Measurements from ENCODE around the gene SEC63.
A peak's percentile ranks its signal among the peaks of the same experiment; 100 is the strongest.
"Not testable (repeated sequence)": the region's sequence is repeated elsewhere in the genome, so short reads cannot be mapped to it uniquely, and the experiment has no call there.

SEC63 gene

DNA sequence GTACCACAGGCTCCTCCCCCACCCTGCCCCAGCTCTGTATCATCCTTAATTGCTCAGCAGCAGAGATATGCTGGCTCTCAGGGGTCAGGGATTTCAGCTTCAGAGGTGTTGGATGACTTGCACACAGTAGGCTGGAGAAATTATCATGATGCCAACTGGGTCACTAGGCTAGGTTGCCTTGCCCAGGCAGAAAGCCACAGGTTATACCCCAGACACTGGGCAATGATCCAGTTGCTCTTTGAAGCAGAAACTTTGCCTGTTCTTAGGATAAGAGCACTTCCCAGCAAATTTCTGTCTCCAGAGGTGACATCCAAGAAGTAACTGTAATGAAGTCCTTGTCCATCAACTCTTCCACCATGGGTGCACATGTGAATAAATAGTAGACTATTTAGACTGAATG, 95.6 kb downstream of the SEC63 start:
- no peak for DNase-seq (ENCODE audit: low read depth in 2 of 2)

DNA sequence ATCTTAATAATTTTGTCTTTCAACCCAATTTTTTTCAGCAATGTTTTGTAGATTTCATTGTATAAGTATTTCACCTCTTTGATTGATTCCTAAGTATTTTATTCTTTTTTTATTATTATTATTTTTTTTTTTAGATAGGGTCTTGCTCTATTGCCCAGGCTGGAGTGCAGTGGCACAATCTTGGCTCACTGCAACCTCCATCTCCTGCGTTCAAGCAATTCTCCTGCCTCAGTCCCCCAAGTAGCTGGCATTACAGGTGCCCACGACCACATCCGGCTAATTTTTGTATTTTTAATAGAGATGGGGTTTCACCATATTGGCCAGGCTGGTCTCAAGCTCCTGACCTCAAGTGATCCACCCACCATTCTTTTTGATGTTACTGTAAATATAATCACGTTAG, 97.0 kb downstream of the SEC63 start:
- not testable (repeated sequence) for DNase-seq (ENCODE audit: low read depth in 2 of 2)

DNA sequence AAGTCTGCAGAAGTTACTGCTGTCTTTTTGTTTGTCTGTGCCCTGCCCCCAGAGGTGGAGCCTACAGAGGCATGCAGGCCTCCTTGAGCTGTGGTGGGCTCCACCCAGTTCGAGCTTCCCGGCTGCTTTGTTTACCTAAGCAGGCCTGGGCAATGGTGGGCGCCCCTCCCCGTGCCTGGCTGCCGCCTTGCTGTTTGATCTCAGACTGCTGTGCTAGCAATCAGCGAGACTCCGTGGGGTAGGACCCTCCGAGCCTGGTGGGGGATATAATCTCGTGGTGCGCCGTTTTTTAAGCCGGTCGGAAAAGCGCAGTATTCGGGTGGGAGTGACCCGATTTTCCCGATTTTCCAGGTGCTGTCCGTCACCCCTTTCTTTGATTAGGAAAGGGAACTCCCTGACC, 97.9 kb downstream of the SEC63 start:
- DNase-seq (ENCODE audit: low read depth in 2 of 2) = not testable (repeated sequence)

DNA sequence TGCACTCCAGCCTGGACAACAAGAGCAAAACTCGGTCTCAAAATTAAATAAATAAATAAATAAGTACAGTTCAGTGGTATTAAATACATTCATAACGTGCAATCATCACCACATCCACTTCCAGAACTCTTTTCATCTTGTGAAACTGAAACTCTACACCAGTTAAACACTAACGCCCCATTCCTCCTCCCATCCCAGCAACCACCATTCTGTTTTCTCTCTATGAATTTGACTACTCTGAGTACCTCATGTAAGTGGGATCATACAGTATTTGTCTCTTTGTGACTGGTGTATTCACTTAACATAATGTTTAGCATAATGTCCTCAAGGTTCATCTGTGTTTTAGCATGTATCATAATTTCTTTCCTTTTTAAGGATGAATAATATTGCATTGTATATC, 104.8 kb downstream of the SEC63 start:
- DNase-seq (ENCODE audit: low read depth in 2 of 2) = no peak

DNA sequence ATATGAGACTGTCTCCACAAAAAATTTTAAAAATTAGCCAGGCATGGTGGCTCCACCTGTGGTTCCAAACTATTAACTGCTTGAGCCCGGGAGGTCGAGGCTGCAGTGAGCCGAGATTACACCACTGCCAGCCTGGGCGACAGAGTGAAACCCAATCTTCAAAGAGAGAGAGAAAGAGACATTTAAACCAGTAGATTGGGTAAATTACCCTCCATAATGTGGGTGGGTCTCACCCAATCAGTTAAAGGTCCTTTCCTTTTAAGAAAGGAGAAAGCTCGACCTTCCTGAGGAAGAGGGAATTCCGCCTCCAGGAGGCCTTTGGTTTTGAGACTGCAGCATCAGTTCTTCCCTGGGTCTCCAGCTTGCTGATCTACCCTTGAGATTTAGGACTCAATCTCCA, 108.7 kb downstream of the SEC63 start:
- no peak for DNase-seq (ENCODE audit: low read depth in 2 of 2)

DNA sequence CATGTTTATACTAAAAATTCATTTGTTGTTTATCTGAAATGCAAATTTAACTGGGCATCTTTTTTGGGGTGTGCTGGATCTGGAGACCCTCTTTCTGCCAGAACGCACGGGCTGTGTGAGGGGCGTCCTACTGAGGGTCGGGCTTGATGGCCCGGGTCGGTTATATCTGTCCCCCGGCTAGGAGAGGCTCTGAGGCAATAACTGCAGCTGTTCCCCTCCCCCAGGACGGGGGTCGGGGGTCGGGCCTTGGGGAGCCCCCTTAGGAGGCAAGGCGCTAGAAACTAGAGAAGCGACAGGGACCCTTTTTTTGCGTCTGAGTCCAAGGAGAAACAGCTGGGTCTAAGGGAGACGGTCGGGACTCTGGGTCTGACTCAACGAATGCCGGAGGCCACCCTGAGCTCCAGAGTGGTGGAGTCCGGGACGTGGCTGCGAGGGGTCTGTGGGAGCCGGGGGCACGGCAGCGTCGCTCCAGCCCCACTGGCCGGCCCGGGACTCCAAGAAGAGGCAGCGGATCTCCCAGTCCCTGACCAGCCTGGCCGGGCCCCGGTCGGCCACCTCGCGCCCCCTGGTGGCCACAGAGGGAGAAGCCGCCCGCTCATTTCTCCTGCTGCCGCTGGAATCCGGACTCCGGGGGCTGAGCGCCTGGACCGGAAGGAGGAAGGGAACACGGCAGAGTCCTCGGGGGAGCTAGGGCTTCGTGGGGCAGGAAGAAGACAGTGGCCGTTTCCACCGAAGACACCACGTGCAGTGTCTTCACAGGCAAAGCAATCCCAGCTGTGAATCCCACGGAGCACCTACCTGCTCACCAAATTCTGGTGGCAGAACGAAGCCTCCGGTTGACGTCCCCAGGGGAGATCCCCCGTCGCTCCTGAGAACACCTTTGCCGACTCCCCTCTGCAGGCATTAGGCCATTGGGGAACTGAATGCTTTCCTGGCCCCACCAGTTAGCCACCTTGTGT, 109.9 kb downstream of the SEC63 start:
- DNase-seq (ENCODE audit: low read depth in 2 of 2) = peak; percentile 66 to 79

DNA sequence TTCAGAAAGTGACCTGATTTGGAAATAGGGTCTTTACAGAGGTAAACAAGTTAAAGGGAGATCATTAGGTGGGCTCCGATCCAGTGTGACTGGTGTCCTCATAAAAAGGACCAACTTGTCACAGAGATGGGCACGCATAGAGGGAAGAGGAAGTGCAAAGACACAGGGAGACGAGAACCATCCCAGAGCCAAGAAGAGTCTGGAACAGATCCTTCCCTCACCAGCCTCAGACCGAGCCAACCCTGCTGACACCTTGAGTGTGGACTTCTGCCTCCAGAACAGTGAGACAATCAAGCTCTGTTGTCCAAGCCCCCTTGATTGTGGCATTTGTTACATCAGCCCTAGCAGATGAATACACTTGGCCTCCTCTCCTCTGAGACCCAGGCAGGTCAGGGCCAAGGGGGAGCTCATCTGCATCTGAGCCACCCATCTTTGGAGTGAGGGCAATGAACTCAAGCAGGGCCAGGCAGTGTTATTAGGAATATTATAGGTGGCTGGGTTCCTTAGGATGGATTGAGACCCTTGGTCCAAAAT, 111.7 kb downstream of the SEC63 start:
- DNase-seq (ENCODE audit: low read depth in 2 of 2) = no peak

DNA sequence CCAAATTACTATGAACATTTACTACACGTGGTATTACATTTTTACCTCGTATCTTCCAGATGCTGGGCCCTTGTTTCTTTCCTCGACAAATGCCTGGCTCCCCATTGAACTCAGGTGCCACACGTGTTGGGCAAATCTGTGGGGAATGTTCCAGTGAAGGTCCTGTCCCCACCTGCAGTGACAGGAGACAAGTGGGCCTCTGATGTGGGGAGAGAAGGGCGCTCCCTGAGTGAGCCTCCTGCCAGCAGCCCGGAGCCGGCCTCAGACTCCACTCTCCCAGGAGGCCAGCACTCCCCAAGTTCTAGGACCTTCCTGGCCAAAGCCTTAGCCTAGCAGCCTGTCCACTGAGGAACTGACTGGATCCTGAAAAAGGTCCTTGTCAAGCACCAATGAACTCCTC, 112.2 kb downstream of the SEC63 start:
- DNase-seq (ENCODE audit: low read depth in 2 of 2) = no peak

DNA sequence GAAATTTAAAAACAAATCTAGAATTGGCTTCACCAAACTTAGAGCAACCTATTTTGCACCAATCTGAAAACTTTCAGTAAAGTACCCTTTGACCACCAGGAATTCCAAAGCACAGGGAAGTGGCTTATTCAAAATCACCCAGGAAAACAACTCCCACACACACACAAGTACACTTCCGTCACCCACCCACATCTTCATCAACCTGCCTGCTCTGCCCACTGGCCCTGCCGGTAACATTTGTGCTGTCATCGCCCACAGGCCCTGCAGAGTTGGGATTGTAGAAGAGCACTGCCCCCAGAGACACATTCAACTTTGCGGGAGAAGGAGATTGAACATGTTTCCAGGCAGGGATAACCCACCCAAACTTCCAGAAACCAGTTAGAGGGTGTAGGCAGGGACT, 114.6 kb downstream of the SEC63 start:
- no peak for DNase-seq (ENCODE audit: low read depth in 2 of 2)

DNA sequence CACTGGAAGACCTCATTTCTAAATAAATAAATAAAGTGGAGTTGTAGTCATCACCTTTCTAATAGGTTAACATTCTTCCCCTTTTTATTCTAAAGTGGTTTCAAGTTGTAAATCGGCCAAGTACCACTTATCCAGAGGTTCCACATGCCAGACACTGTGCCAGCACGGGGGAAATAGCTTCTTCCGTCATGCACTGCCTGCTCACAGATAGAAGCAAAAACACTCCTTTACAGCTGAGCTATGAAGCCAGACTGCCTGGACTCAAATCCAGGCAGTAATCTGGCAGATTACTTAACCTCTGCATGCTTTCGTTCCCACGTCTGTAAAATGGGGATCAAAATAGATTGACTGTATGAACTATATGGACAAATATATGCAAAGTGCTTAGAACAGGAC, 116.7 kb downstream of the SEC63 start:
- no peak for DNase-seq (ENCODE audit: low read depth in 2 of 2)

DNA sequence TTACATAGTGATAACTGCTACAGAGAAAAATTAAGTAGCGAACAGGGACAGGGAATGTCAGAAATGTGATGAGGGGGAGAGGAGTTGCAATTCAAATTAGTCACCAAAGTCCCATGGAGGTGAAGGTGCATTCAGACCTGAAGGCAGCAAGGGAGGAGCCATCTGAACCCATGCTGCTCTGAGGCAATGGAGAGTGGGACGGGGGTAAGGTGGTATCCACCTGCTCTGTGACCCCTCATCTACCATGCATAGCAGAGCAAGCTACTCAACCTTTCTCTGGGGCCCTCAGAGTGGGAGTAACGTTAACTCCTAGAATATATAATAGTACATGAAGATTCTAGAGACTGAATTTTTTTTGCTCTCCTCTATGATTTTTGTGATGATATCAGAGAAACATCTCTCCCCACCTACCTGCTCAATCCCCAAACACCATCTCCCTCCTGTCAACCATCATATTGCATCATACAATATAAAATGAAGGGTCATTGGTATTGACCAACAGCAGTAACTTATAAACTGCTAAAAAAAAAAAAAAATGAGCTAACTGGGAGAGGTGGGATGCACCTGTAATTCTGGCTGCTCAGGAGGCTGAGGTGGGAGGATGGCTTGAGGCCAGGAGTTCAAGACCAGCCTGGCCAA, 117.3 kb downstream of the SEC63 start:
- no peak for DNase-seq (ENCODE audit: low read depth in 2 of 2)

DNA sequence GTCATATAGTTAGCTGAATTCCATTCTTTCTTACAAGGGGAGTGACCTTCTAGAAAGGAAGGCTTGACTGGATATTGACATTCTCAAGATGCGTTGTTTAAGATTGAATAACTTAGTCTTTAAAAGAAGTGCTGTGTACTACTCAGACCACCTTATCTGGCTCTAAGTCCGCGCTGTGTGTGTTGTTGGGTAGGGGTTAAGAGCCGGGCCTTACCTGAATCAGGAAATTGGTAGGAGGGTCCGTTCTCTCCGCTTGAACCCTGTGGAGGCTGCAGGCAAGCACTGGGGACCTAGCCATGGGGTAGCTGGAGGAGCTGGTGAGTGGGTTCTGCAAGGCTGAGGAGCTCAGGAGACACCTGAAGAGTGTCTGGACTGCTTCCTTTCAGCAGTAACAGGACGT, 124.9 kb downstream of the SEC63 start:
- no peak for DNase-seq (ENCODE audit: low read depth in 2 of 2)

DNA sequence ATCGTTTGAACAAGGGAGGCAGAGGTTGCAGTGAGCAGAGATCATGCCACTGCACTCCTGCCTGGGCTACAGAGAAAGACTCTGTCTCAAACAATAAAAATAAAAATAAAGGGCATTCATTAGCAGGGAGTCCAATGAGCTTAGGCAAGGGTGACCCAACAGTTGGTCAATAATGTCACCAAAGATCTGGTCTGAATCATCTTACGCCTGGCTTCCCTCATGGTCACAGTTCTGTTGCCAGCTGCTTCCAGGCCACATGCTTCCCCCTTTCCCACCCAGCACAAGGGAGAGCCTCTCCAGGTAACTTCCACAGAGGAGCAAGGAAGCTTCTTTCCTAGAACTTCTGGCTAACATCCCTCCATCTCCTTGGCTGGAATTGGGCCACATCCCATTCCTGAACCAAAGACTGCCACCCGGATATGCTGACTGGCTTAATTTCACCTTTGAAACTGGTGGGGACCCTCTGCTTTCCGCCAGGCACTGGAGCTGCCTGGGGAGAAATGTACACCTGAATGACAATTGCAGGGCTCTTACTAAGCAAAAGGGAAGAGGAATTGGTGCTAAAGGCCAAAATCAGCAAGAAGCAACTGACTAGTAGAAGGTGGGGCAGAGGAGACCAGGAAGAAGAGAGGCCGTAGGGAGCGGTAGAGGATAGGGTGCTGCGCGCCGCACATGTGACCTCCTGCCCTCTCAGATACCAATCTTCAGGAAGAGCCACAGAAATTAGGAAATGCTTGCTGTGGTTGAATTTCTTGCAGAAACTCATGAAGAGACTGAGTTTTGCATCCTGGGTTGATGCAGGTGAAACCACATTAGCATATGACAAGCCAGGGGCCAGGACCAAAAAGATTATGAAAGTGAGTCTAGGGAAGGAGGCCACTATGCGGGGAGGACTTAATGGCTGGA, 125.6 kb downstream of the SEC63 start:
- no peak for DNase-seq (ENCODE audit: low read depth in 2 of 2)

DNA sequence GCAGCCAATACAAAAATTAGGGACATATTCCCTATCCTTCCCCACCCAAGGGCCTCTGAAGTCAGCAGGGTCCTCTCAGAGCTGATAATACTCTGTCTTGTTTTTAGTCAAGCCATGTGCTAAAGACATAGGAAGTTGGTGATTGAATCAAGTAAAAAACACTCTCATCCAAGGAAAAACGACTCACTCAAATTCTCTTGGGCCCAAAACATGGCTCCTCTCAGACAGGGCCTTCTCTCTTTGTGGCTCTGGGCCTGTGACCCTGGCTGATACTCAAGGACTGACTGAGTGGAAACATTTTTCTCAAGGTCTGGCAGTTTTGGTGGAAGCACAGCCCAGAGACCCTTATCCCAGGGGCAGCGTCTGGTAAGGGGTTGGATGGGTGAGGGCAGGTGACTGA, 127.9 kb downstream of the SEC63 start:
- DNase-seq (ENCODE audit: low read depth in 2 of 2) = no peak

DNA sequence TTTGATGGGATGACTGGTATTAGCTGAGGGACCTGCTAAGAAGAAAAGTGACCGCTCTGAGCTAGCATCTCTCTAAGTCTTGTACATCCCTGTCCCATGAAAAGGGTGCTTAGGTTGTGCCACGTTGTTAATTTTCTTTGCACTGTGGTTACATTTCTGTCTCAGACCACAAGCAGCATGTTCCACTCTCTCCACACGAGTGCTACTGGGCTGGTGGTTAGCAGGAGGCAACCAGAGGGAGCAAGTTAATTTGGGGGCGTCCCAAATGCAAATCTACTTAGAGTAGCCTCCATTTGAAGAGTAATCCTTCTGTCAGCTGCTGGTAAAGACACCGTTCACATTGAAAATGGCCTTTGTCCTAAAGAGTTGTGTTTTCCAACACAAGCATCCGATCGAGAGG, 130.5 kb downstream of the SEC63 start:
- no peak for DNase-seq (ENCODE audit: low read depth in 2 of 2)

DNA sequence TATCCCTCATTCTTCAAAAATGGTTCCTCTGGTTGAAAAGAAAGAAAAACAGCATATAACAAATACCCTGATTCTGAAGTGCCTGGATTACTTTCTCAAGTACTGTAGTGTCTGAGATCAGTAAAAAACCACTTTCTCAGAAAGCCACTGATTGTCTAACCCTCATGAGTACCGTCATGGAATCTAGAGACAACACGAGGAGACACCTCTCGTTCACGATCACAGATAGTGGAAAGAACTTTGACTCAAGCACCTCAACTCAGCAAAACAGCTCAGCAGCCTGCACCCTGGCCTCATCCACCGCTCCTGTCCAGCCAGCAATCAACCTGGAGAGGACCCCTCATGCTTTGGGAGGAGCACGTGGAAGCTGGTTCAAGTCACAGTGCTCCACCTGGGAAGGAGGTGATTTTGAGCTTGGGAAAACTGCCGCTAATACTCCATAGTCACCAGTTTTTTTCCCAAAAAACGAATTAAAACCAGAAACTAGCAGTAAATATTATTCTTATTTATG, 134.9 kb downstream of the SEC63 start:
- no peak for DNase-seq (ENCODE audit: low read depth in 2 of 2)

DNA sequence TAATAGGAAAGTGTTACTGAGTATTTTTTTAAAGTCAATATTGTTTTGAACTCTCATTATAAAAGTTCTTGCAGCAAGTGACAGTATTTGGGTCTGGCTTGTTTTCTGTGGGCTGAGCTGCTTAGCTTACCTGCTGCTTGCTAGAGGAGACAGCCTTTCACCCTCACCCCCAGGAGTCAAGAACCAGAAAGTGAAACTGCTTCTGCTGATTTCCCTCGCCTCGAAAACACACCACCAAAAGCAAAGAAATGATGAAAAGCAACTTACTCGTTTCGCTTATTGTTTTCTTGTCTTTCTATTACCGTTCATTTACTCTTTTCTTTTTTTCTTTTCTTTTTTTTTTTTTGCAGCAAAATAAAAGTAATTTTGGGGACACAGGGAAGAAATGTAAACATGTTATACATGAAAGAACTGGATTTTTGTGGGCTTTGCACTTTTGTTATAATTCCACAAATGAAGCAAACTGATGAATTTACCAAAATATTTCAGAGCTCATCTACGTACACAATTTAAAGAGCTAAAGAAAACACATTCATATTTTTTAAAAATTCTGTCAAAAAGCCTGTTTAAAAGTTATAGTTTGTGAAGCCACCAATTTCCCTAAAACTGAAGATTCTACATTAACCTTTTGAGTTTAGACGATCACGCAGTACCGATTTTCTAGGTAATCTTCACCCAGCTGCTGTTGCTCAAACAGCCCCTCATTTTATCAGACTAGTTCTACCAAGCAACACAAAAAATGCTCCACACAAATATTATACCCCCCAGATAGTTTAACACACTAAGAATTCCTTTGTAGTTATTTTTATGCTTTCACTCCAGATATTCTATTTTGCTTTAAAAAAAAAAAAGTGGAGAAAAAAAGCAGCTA, 135.6 kb downstream of the SEC63 start:
- DNase-seq (ENCODE audit: low read depth in 2 of 2) = no peak

DNA sequence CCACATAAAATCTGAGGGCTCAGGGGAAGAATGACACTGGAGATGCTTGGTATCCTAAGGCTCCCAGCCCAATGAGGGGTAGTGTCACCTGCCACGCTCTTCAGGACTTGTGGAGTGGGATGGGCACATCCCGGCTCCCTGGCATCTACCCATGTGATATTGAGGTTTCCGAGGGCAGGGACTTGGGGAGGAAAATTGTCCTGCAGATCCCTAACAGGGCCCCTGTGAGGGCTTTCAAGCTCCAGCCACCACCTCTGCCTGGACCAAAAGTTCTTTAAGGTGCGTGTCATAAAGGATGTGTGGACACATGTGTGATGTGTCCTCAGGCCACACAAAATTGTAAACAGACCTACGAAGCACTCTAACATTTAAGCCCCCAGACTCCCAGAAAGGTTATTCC, 136.4 kb downstream of the SEC63 start:
- DNase-seq (ENCODE audit: low read depth in 2 of 2) = no peak

DNA sequence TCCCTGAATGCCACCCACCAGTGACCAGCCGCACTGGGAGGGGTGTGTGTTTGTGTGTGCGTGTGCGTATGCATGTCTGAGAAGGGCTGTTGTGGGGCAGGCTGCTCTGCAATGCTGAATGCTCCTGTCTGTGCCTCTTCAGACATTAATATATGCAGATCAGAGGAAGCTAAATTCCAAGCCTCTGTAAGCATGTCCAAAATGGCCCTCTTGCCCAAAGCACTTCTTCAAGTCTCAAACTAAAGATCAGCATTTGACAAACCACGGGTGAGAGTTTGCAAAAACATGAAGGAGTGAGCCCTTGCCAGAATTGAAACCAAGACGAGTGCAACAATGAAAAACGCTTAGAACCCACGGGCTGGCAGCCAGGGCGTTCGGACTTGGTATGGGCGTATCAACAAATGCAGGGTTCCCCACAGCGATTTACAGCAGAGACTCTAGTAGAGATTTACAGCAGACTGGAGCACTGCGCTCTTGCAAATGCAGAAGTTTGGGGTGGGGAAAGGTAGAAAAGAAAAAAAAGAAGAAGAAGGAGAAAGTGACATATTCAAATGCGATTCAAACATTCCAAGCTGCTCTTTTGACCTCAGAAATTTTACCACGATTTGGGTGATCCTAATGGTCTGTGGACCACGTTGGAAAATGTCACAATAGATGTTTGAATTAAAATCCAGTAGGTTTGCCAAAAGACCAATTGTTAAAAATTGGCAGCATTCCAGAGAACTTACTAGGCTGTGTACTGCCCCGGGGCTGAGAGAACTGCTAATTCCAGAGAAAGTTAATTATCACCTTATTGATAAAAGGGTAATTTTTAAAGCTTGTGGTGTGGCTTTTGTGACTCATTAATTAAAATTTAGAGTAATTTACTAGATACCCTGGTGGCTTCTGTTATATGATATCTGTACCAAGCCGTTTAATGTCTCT, 137.4 kb downstream of the SEC63 start:
- DNase-seq (ENCODE audit: low read depth in 2 of 2) = no peak

DNA sequence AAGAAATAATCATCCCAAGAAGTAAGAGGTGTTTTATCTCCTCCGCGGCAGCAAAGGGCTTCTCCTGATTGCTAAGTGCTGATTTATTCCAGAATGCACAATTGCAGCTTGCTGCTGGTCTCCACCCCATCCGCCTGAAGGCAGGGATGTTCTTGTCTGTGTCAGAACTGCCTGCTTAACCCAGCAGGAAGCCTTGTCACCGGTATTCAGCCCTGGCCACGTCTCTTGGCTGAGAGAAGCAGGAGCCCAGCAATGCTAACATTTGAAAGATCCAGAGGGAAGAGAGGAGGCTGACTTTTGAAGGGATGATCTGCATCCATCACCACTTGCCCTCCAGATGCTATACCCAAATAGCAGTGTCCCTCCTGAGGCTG, 138.1 kb downstream of the SEC63 start:
- DNase-seq (ENCODE audit: low read depth in 2 of 2) = no peak
